Heart right ventricle (tissue), 16 donors: Measurements from ENCODE around the gene BRIP1. TPM values are rescaled to one million over a fixed set of nuclear protein-coding genes. Genes with fewer than 3 reads are reported as not detected.

Source experiments
- ATAC-seq, 8 donors: fragments of 200-7000 bp; cut with Tn5 transposase; one replicate each; pipeline ENCODE4 v1.9.1; 2020; ENCODE audit warnings: mild to moderate bottlenecking in 8 of 8, moderate library complexity in 8 of 8, moderate number of reproducible peaks in 1 of 8
- DNase-seq, 2 donors: peaks; one replicate each; pipeline ENCODE4 v3.0.0-alpha.2; 2020
- H3K27ac ChIP-seq, 10 donors: fragments of 200-600 bp; sonication (generic) in 2 of 10; one replicate each; pipeline versions ENCODE4 v1.5.0 to v1.8.0; 2020 to 2022; ENCODE audit warnings: mild to moderate bottlenecking in 3 of 10
- H3K27me3 ChIP-seq, 7 donors: fragments of 200-600 bp; one replicate each; pipeline ENCODE4 v1.8.0; 2021 to 2022; ENCODE audit warnings: mild to moderate bottlenecking in 2 of 7
- H3K36me3 ChIP-seq, 9 donors: fragments of 200-600 bp; sonication (generic) in 1 of 9; one replicate each; pipeline versions ENCODE4 v1.5.0 to v1.8.0; 2020 to 2022; ENCODE audit warnings: mild to moderate bottlenecking in 2 of 9
- H3K4me1 ChIP-seq, 9 donors: fragments of 200-600 bp; sonication (generic) in 1 of 9; one replicate each; pipeline versions ENCODE4 v1.5.0 to v1.8.0; 2020 to 2022; ENCODE audit warnings: mild to moderate bottlenecking in 4 of 9
- H3K4me3 ChIP-seq, 10 donors: fragments of 200-600 bp; sonication (generic) in 2 of 10; one replicate each; pipeline versions ENCODE4 v1.5.0 to v1.8.0; 2020 to 2022; ENCODE audit warnings: mild to moderate bottlenecking in 7 of 10, moderate library complexity in 2 of 10
- H3K9me3 ChIP-seq, 11 donors: fragments of 200-600 bp in 10 of 11; sonication (generic) in 2 of 11; one replicate each; pipeline versions ENCODE4 v1.5.0 to v1.8.0; 2013 to 2022; ENCODE audit warnings: mild to moderate bottlenecking in 2 of 11, control low read depth in 1 of 11, moderate library complexity in 1 of 11
- WGBS, 2 donors: extraction: QIAGEN DNeasy Blood & Tissue Kit; methylation state at CpG; one replicate each; pipeline ENCODE4 v1.1.7; 2013; ENCODE audit warnings: inconsistent platforms in 1 of 2; 5-methylcytosine and 5-hydroxymethylcytosine counted together
- intact Hi-C, 10 donors: fragments of 100-400 bp; cut with DNase I; formaldehyde crosslinking; loops; one replicate each; pipeline versions ENCODE4 v1.11.1 to v1.14.2; 2022
- polyA plus RNA-seq, 2 donors: library from polyadenylated mRNA; stranded (reverse); fragments of 200-250 nt; gene quantifications; one replicate each; pipeline ENCODE4 v1.2.3, GENCODE V29; 2013
- total RNA-seq, 10 donors: library from RNA; stranded (reverse); fragmentation: NEBNext Ultra II Directional in 3 of 10; extraction: Animal tissue kit (Norgen Biotek cat#: 25700) in 3 of 10; gene quantifications; one replicate each; pipeline versions ENCODE4 v1.2.1 to v1.2.4, GENCODE V29; 2021 to 2023
- TF ChIP-seq, protein P1 (sequence below), 9 donors: fragments of 200-600 bp; sonication (generic) in 2 of 9; IDR thresholded peaks; one replicate each; pipeline versions ENCODE4 v1.5.0 to v1.8.0; 2021 to 2022; ENCODE audit warnings: antibody characterized with exemption in 9 of 9, mild to moderate bottlenecking in 5 of 9, moderate library complexity in 1 of 9
- donor health status: Arrhythmogenic right ventricular cardiomyopathy.
- donor health status: ischemic (EF 13 %, LVEDD 7.1; RV severe dilation, severe dysfunction).
- donor health status: healthy with polysubstance abuse.
- donor health status: DM: no; HTN: yes; CAD: no.
- donor health status: DM: no; HTN: no; CAD: no.
- donor health status: ischemic (EF 25% LVEDD 6.9; RV normal size, moderate dysfunction).
- donor health status: ischemic (EF 25% LVEDD 5.7; RV mildly dilated, moderate dysfunction).
- donor health status: healthy.
- donor health status: DM: yes; HTN: yes; CAD: no.
- donor health status: Ischemic cardiomyopathy.
- donor health status: ischemic (EF 35%, LVEDD 5.7; RV mildly dilated, moderate dysfunction).
- donor health status: nonischemic (EF 11% LVEDD 7.7; RV severe dilation, severe dysfunction).
- donor health status: DM: yes; HTN: yes; CAD: no.
- donor health status: PGD.
- donor health status: ischemic (EF 29% LVEDD 5.4; RV normal size, mild dysfunction).
- donor health status: nonischemic (EF 23%, LVEDD 6.1; RV moderate dilation, normal function).

The BRIP1 gene
- total and polyA plus RNA-seq, 12 donors = 0.03 to 2.1 (median 0.22) TPM; not detected in 1

DNA sequence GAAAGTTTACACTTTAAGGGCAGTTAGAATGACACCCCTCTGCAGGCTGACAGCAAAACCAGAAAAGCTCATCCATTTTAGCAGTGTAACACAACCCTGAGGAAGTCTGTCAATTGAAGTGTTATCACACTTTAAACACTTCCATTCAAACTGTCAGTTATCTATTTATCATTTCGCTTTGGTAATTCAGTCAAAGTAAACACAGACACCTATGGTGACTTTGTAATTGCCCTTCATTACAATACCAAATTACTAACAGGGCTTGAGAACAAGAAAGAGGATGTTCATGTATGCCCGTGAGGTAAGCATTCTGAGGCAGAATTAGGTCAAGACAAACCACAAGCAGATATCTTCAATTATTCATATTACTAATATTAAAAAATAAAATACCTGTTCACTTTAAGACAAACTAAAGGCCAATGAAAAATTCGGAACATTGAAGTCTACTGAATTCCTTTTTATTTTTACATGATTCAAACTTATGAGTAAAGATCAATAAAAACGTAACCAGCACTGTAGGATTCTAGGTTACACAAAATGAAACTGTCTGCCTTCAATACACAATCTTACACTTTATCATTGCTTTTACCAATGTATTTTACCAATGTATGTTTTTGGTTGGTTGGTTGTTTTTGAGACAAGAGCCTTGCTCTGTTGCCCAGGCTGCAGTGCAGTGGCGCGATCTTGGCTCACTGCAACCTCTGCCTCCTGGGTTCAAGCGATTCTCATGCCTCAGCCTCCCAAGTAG is 57.1 kb downstream of the BRIP1 start:
- Histone ChIP-seq H3K36me3 (no peaks in the 10 kb centered on the region), H3K9me3 (no peaks in the 10 kb centered on the region), H3K27me3 (no peaks in the 10 kb centered on the region), H3K4me3 (no peak overlapping the region), H3K27ac (no peak overlapping the region), H3K4me1 (peaks cover 0 to 13% (median 0%) of the 10 kb centered on the region in 9 donors)
- 93 to 95% methylated on average over 7 of the region's 7 CpGs for WGBS, 2 donors
- DNase-seq = no peak
- TF ChIP-seq, protein P1, sequence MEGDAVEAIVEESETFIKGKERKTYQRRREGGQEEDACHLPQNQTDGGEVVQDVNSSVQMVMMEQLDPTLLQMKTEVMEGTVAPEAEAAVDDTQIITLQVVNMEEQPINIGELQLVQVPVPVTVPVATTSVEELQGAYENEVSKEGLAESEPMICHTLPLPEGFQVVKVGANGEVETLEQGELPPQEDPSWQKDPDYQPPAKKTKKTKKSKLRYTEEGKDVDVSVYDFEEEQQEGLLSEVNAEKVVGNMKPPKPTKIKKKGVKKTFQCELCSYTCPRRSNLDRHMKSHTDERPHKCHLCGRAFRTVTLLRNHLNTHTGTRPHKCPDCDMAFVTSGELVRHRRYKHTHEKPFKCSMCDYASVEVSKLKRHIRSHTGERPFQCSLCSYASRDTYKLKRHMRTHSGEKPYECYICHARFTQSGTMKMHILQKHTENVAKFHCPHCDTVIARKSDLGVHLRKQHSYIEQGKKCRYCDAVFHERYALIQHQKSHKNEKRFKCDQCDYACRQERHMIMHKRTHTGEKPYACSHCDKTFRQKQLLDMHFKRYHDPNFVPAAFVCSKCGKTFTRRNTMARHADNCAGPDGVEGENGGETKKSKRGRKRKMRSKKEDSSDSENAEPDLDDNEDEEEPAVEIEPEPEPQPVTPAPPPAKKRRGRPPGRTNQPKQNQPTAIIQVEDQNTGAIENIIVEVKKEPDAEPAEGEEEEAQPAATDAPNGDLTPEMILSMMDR (IDR thresholded peaks at IDR 0.05) = no peak
- ATAC-seq = no peak
- intact Hi-C loops = no loop called here

DNA sequence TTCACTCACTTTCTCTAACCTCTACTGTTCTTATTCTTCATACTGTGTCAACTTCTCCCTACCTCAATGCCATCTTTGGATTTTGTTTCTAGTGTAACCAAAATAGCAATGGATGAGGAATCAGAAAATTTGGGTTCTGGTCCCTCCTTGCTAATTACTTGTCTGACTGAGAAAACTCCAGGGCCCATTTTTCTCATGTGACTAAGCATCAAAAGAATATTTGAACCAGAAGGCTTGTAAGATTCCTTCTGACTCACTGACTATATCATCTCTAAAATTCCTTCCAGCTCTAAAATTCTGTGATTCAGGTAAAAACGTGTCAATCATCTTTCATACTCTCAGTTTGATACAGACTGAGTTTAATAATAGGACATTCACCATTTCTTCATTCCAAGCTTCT is 57.9 kb downstream of the BRIP1 start:
- 60 to 72% methylated on average over 1 of the region's 1 CpG for WGBS, 2 donors
- H3K4me3 ChIP-seq = no peak overlapping the region
- intact Hi-C loops = no loop called here

DNA sequence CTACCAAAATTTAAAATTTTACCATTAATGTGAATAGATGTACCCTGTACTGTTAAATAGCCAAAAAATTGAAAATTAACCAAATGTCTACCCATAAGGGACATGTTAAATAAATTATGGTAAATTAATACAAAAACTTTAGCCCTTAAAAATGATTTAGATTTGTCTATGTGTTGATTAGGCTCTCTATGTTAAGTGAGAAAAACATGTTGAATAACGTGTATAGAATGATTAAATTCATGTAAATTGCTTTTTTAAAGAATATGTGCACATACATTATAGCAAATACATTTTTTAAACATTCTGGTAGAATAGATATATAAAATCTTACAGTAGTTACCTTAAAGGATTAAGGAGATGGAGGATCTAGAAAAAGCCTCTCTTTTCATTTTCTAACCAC is 59.5 kb downstream of the BRIP1 start:
- 98% methylated on average over 1 of the region's 1 CpG for WGBS, 2 donors
- Histone ChIP-seq H3K27me3 (no peaks in the 10 kb centered on the region), H3K4me1 (no peaks in the 10 kb centered on the region), H3K4me3 (no peak overlapping the region), H3K36me3 (no peaks in the 10 kb centered on the region), H3K27ac (no peak overlapping the region), H3K9me3 (no peaks in the 10 kb centered on the region)
- intact Hi-C loops = no loop called here
- DNase-seq (no peak), ATAC-seq (no peak)
- TF ChIP-seq, protein P1 (IDR thresholded peaks at IDR 0.05) = no peak

More for the DNA sequence above, 57.9 kb downstream of the BRIP1 start:
- TF ChIP-seq, protein P1 (IDR thresholded peaks at IDR 0.05) = no peak
- ATAC-seq = no peak
- Histone ChIP-seq H3K27me3 (no peaks in the 10 kb centered on the region), H3K36me3 (no peaks in the 10 kb centered on the region), H3K4me1 (peaks cover 0 to 12% (median 0%) of the 10 kb centered on the region in 9 donors), H3K9me3 (no peaks in the 10 kb centered on the region), H3K27ac (no peak overlapping the region)
- no peak for DNase-seq

DNA sequence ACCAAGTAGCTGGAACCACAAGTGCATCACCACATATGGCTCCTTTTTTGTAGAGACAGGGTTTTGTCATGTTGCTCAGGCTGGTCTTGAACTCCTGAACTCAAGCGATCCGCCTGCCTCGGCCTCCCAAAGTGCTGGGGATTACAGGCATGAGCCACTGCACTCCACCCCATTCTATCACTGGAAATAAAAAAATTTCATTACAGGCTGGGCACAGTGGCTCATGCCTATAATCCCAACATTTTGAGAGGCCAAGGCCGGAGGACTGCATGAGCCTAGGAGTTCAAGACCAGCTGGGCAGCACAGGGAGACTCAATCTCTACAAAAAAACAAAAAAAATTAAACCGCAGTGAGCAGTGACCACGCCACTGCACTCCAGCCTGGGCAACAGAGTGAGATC is 60.1 kb downstream of the BRIP1 start:
- Histone ChIP-seq H3K4me1 (no peaks in the 10 kb centered on the region), H3K9me3 (no peaks in the 10 kb centered on the region), H3K36me3 (no peaks in the 10 kb centered on the region), H3K4me3 (no peak overlapping the region), H3K27ac (no peak overlapping the region), H3K27me3 (no peaks in the 10 kb centered on the region)
- intact Hi-C loops = no loop called here
- ATAC-seq = no peak
- 98 to 99% methylated on average over 6 of the region's 6 CpGs for WGBS, 2 donors
- TF ChIP-seq, protein P1 (IDR thresholded peaks at IDR 0.05) = no peak
- no peak for DNase-seq
